Neural cell (in vitro differentiated cells): ENCODE data around the gene TARS3.
"Not testable (repeated sequence)": the region's sequence is repeated elsewhere in the genome, so short reads cannot be mapped to it uniquely, and the experiment has no call there.

Source experiments
- EP300 ChIP-seq: fragments of 450-650 bp; conservative IDR thresholded peaks from 2 replicates; pipeline ENCODE4 v1.6.1; 2014; ENCODE audit warnings: antibody characterized with exemption, mild to moderate bottlenecking, moderate library complexity; ENCODE audit not compliant: poor library complexity, severe bottlenecking
- EZH2 ChIP-seq: fragments of 200-600, 300-800 bp; shearing (Covaris generic), sonication (generic); IDR thresholded peaks from 2 replicates; pipeline ENCODE4 v1.6.1; 2014; ENCODE audit warnings: antibody characterized with exemption, low read length, borderline replicate concordance, mild to moderate bottlenecking; ENCODE audit not compliant: insufficient read depth, poor library complexity, severe bottlenecking
- RAD21 ChIP-seq: fragments of 450-650 bp; conservative IDR thresholded peaks from 2 replicates; pipeline ENCODE4 v1.6.1; 2014; ENCODE audit warnings: antibody characterized with exemption, mild to moderate bottlenecking, moderate library complexity
- TF ChIP-seq, protein P1 (sequence below): fragments of 450-650 bp; IDR thresholded peaks from 2 replicates; pipeline ENCODE4 v1.5.1; 2014; ENCODE audit warnings: antibody characterized with exemption, mild to moderate bottlenecking, moderate library complexity; ENCODE audit not compliant: poor library complexity, severe bottlenecking
- TF ChIP-seq, protein P2 (sequence below): IDR thresholded peaks from 2 replicates; pipeline ENCODE4 v1.6.1; 2012; ENCODE audit warnings: borderline replicate concordance

DNA sequence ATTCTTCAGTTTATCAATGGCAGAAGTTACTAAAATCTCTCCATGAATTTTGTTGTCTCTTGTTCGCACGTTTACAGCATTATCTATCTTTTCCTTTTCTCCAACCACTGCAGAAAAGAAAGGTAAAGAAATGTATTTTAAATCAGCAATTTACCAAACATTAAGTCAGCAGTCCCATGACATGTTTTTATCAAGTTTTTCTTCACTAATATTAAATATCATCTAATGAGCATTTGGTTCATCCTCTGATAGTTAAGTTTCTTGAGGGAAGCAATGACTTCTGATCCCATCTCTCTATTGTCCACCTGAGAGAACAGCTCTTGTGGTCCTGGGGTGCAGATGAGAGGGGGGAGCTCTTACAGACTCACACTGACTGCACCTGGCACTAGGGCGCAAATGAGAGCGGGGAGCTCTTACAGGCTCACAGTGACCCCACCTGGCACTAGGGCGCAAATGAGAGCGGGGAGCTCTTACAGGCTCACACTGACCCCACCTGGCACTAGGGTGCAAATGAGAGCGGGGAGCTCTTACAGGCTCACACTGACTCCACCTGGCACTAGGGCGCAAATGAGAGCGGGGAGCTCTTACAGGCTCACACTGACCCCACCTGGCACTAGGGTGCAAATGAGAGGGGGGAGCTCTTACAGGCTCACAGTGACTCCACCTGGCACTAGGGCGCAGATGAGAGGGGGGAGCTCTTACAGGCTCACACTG, 69.5 kb downstream of the TARS3 start:
- not testable (repeated sequence) for TF ChIP-seq EP300, EZH2, RAD21
- TF ChIP-seq, protein P1, sequence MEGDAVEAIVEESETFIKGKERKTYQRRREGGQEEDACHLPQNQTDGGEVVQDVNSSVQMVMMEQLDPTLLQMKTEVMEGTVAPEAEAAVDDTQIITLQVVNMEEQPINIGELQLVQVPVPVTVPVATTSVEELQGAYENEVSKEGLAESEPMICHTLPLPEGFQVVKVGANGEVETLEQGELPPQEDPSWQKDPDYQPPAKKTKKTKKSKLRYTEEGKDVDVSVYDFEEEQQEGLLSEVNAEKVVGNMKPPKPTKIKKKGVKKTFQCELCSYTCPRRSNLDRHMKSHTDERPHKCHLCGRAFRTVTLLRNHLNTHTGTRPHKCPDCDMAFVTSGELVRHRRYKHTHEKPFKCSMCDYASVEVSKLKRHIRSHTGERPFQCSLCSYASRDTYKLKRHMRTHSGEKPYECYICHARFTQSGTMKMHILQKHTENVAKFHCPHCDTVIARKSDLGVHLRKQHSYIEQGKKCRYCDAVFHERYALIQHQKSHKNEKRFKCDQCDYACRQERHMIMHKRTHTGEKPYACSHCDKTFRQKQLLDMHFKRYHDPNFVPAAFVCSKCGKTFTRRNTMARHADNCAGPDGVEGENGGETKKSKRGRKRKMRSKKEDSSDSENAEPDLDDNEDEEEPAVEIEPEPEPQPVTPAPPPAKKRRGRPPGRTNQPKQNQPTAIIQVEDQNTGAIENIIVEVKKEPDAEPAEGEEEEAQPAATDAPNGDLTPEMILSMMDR: not testable (repeated sequence)
- TF ChIP-seq, protein P2, sequence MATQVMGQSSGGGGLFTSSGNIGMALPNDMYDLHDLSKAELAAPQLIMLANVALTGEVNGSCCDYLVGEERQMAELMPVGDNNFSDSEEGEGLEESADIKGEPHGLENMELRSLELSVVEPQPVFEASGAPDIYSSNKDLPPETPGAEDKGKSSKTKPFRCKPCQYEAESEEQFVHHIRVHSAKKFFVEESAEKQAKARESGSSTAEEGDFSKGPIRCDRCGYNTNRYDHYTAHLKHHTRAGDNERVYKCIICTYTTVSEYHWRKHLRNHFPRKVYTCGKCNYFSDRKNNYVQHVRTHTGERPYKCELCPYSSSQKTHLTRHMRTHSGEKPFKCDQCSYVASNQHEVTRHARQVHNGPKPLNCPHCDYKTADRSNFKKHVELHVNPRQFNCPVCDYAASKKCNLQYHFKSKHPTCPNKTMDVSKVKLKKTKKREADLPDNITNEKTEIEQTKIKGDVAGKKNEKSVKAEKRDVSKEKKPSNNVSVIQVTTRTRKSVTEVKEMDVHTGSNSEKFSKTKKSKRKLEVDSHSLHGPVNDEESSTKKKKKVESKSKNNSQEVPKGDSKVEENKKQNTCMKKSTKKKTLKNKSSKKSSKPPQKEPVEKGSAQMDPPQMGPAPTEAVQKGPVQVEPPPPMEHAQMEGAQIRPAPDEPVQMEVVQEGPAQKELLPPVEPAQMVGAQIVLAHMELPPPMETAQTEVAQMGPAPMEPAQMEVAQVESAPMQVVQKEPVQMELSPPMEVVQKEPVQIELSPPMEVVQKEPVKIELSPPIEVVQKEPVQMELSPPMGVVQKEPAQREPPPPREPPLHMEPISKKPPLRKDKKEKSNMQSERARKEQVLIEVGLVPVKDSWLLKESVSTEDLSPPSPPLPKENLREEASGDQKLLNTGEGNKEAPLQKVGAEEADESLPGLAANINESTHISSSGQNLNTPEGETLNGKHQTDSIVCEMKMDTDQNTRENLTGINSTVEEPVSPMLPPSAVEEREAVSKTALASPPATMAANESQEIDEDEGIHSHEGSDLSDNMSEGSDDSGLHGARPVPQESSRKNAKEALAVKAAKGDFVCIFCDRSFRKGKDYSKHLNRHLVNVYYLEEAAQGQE: not testable (repeated sequence)
